OCI-LY7 (cell line): ENCODE results near the gene ETFB. TPM values are rescaled to one million over a fixed set of nuclear protein-coding genes. Genes with fewer than 3 reads are reported as not detected.

Experiments used
- BruUV-seq: library from RNA; stranded (reverse); fragments of 400-500 nt; replicated peaks from 2 replicates; lab custom pipeline; 2021; lab: Mats Ljungman, UMichigan
- CTCF ChIA-PET: fragments of 300-600 bp; sonication (Branson Sonifier 250); formaldehyde crosslinking; loops from one replicate; lab custom pipeline; 2022; ENCODE audit warnings: antibody characterized with exemption; ENCODE audit not compliant: unreplicated experiment; lab: Charles Lee
- POLR2A ChIA-PET: fragments of 300-600 bp; sonication (Branson Sonifier 250); formaldehyde crosslinking; loops from one replicate; lab custom pipeline; 2022; ENCODE audit warnings: antibody characterized with exemption; lab: Charles Lee
- DNase-seq: peaks from one replicate; pipeline ENCODE4 v3.0.0-alpha.2; 2015; ENCODE audit warnings: low spot score
- H2AFZ ChIP-seq: fragments of 200-600 bp; sonication (generic), shearing (Covaris generic); 2 replicates; pipeline ENCODE4 v1.6.1; 2014; ENCODE audit warnings: mild to moderate bottlenecking, antibody characterized with exemption, low read length, moderate library complexity
- H3K27ac ChIP-seq: fragments of 200-600 bp; sonication (generic); 2 replicates; pipeline ENCODE4 v1.5.1; 2014; ENCODE audit warnings: mixed run types, low read depth, mild to moderate bottlenecking, moderate library complexity, low read length, inconsistent platforms; ENCODE audit not compliant: poor library complexity, severe bottlenecking
- H3K36me3 ChIP-seq: fragments of 200-600 bp; sonication (generic); 2 replicates; pipeline ENCODE4 v1.6.1; 2014; ENCODE audit warnings: mild to moderate bottlenecking, antibody characterized with exemption, low read length, moderate library complexity, mixed read lengths; ENCODE audit not compliant: insufficient read depth
- H3K4me1 ChIP-seq: fragments of 200-600 bp; sonication (generic); 2 replicates; pipeline ENCODE4 v1.5.1; 2014; ENCODE audit warnings: mild to moderate bottlenecking, low read length; ENCODE audit not compliant: insufficient read depth, poor library complexity, severe bottlenecking
- H3K4me2 ChIP-seq: fragments of 200-600 bp; sonication (generic); 2 replicates; pipeline ENCODE4 v1.6.1; 2014; ENCODE audit warnings: mild to moderate bottlenecking, low read length
- H3K4me3 ChIP-seq: fragments of 200-600 bp; sonication (generic); 2 replicates; pipeline ENCODE4 v1.5.1; 2014; ENCODE audit warnings: mild to moderate bottlenecking, low read depth, low read length; ENCODE audit not compliant: poor library complexity, severe bottlenecking
- H3K79me2 ChIP-seq: fragments of 200-600 bp; sonication (generic); 2 replicates; pipeline ENCODE4 v1.6.1; 2016; ENCODE audit warnings: low read depth, mild to moderate bottlenecking, low read length, moderate library complexity, mixed read lengths; ENCODE audit not compliant: insufficient read depth
- H3K9me2 ChIP-seq: fragments of 200-600 bp; sonication (generic); 2 replicates; pipeline ENCODE4 v1.6.1; 2016; ENCODE audit warnings: mild to moderate bottlenecking, low read length, mixed read lengths; ENCODE audit not compliant: insufficient read depth
- H3K9me3 ChIP-seq: fragments of 200-600 bp; sonication (generic); 2 replicates; pipeline ENCODE4 v1.6.1; 2014; ENCODE audit warnings: mild to moderate bottlenecking, mixed run types, low read length, mixed read lengths
- H4K20me1 ChIP-seq: fragments of 200-600 bp; sonication (generic); 2 replicates; pipeline ENCODE4 v1.6.1; 2014; ENCODE audit warnings: mild to moderate bottlenecking, antibody characterized with exemption, low read length, moderate library complexity, mixed read lengths; ENCODE audit not compliant: insufficient read depth
- CTCF ChIP-seq: fragments of 200-600 bp; sonication (generic); conservative IDR thresholded peaks from 2 replicates; pipeline ENCODE4 v1.5.1; 2014; ENCODE audit warnings: mild to moderate bottlenecking, antibody characterized with exemption, low read length, moderate library complexity, mixed read lengths
- EZH2phosphoT487 ChIP-seq: fragments of 200-600 bp; sonication (generic); IDR thresholded peaks from 2 replicates; pipeline ENCODE4 v1.6.1; 2018; ENCODE audit warnings: low read depth, borderline replicate concordance, mild to moderate bottlenecking, mixed run types, antibody characterized with exemption, low read length, moderate library complexity, mixed read lengths
- intact Hi-C: fragments of 100-400 bp; cut with micrococcal nuclease; formaldehyde crosslinking; loops from one replicate; pipeline ENCODE4 v1.10.0; 2022; ENCODE audit not compliant: unreplicated experiment
- total RNA-seq, 2 experiments: library from RNA; depleted of rRNA in 1 of 2; stranded (reverse); fragments of >200 nt in 1 of 2; shearing (Covaris generic) in 1 of 2; gene quantifications; 2 replicates each; pipeline ENCODE4 v1.2.3, GENCODE V29; 2014 to 2022

The ETFB gene
- total RNA-seq, 2 experiments from 2014 or later: 58.2 to 71.6 TPM

DNA sequence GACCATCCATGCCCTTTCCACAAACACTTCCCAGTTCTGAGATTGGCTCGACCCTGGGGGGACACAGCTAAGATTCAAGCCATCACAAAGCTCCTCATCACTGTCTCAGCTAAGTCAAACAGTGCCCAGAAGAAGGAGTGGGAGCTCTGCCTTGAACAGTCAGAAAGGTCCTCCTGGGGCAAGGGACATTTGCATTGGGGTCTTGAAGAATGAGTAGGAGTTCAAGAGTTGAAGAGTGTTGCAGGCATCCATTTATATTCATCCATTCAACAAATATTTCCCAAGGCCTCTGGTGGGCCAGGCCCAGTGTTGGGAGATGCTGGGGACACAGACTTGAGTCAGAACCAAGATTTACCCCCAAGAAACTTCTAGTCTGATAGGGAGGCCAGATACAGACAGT, 48.2 kb downstream of the ETFB start:
- CTCF ChIA-PET: no interaction called here
- intact Hi-C loops: no loop called here
- H3K27ac ChIP-seq: no peak overlapping the region

GRCh38 chr19:51317376-51317775, 48.8 kb downstream of the ETFB start:
- intact Hi-C loops: no loop called here

More for the DNA sequence above, 48.2 kb downstream of the ETFB start:
- BruUV-seq: no TSS peak
- H3K79me2 ChIP-seq: no peaks in the 10 kb centered on the region
- H4K20me1 ChIP-seq: no peaks in the 10 kb centered on the region
- TF ChIP-seq EZH2phosphoT487 (no peak), CTCF (no peak)
- H3K4me3 ChIP-seq: no peak overlapping the region
- H3K9me3 ChIP-seq: no peaks in the 10 kb centered on the region
- no peaks in the 10 kb centered on the region for H3K36me3 ChIP-seq
- no peaks in the 10 kb centered on the region for H3K9me2 ChIP-seq
- no peak for DNase-seq
- POLR2A ChIA-PET: no interaction called here
- H3K4me1 ChIP-seq: no peaks in the 10 kb centered on the region
- no peak overlapping the region for H2AFZ ChIP-seq
- no peak overlapping the region for H3K4me2 ChIP-seq

DNA sequence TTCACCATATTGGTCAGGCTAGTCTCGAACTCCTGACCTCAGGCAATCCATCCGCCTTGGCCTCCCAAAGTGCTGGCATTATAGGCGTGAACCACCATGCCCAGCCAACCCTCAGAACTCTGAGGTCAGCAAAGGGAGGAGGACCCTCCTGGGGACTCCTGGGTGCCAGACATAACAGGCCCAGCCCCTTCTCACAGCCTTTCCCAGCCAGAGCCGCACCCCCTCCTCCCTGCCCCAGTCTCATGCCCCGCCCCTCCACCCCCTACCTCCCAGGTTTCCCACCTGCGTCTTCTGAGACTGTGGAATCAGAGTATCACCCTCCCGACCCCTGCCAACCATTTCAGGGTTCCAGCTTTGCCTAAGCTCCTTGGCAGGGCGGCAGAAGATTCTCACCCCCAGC, 49.5 kb downstream of the ETFB start:
- Histone ChIP-seq H3K27ac (no peak overlapping the region), H3K4me3 (no peak overlapping the region), H2AFZ (no peak overlapping the region), H3K36me3 (no peaks in the 10 kb centered on the region), H4K20me1 (no peaks in the 10 kb centered on the region), H3K9me2 (no peaks in the 10 kb centered on the region), H3K4me2 (no peak overlapping the region), H3K9me3 (no peaks in the 10 kb centered on the region), H3K4me1 (no peaks in the 10 kb centered on the region), H3K79me2 (no peaks in the 10 kb centered on the region)
- CTCF ChIA-PET: no interaction called here
- no peak for DNase-seq
- intact Hi-C loops: no loop called here
- BruUV-seq: no TSS peak
- TF ChIP-seq EZH2phosphoT487 (no peak), CTCF (no peak)
- POLR2A ChIA-PET: no interaction called here

More at GRCh38 chr19:51317376-51317775, 48.8 kb downstream of the ETFB start:
- BruUV-seq: no TSS peak
- ChIA-PET POLR2A (no interaction called here), CTCF (no interaction called here)
- no peaks in the 10 kb centered on the region for H4K20me1 ChIP-seq
- H3K36me3 ChIP-seq: no peaks in the 10 kb centered on the region
- DNase-seq: no peak
- no peaks in the 10 kb centered on the region for H3K4me1 ChIP-seq
- H2AFZ ChIP-seq: no peak overlapping the region
- no peaks in the 10 kb centered on the region for H3K79me2 ChIP-seq
- no peak for TF ChIP-seq CTCF
- H3K9me3 ChIP-seq: no peaks in the 10 kb centered on the region
- no peaks in the 10 kb centered on the region for H3K9me2 ChIP-seq
- H3K4me3 ChIP-seq: no peak overlapping the region
- no peak overlapping the region for H3K4me2 ChIP-seq
- no peak overlapping the region for H3K27ac ChIP-seq
